K562 (cell line): Measurements from ENCODE around the gene B3GALNT2. TPM values are rescaled to one million over a fixed set of nuclear protein-coding genes. Genes with fewer than 3 reads are reported as not detected.

Experiments
- CBX5 ChIP-seq: IDR thresholded peaks from 2 replicates; pipeline ENCODE4 v1.6.1; 2014; ENCODE audit warnings: low read depth, borderline replicate concordance
- GATAD2A ChIP-seq: fragments of 450-650 bp; IDR thresholded peaks from 2 replicates; pipeline ENCODE4 v1.6.1; 2017
- HDGF ChIP-seq: fragments of 450-650 bp; IDR thresholded peaks from 2 replicates; pipeline ENCODE4 v1.6.1; 2016
- MTF1 ChIP-seq: fragments of 250-450 bp; sonication (Bioruptor Pico); IDR thresholded peaks from 2 replicates; pipeline ENCODE4 v1.9.0; 2021; ENCODE audit warnings: moderate library complexity, mild to moderate bottlenecking, inconsistent platforms, borderline replicate concordance
- NELFE ChIP-seq: IDR thresholded peaks from 2 replicates; pipeline ENCODE4 v1.6.1; 2011; ENCODE audit warnings: mild to moderate bottlenecking; ENCODE audit not compliant: insufficient read depth, insufficient read length
- PHF21A ChIP-seq: fragments of 450-650 bp; IDR thresholded peaks from 2 replicates; pipeline ENCODE4 v1.6.1; 2017; ENCODE audit warnings: low read depth, borderline replicate concordance
- POLR2G ChIP-seq: fragments of 200-400 bp; formaldehyde crosslinking; IDR thresholded peaks from 2 replicates; pipeline ENCODE4 v1.6.1; 2017; ENCODE audit warnings: low read depth, mild to moderate bottlenecking, antibody characterized with exemption, low read length, moderate library complexity
- RAD21 ChIP-seq, 2 experiments: fragments of 250-450 bp in 1 of 2; fragments of 450-650 bp in 1 of 2; sonication (Bioruptor Pico) in 1 of 2; formaldehyde crosslinking in 1 of 2; IDR thresholded peaks in 1 of 2; conservative IDR thresholded peaks in 1 of 2; 2 replicates each; pipeline versions ENCODE4 v1.4.0 to v1.8.0; 2020 to 2022; ENCODE audit warnings: mild to moderate bottlenecking in 2 of 2, moderate library complexity in 1 of 2
- RBM14 ChIP-seq: fragments of 200-400 bp; formaldehyde crosslinking; IDR thresholded peaks from 2 replicates; pipeline ENCODE4 v1.6.1; 2018; ENCODE audit warnings: low read depth, mild to moderate bottlenecking, low read length, moderate library complexity, borderline replicate concordance; ENCODE audit not compliant: insufficient read depth
- SMAD1 ChIP-seq: fragments of 150-350 bp; IDR thresholded peaks from 2 replicates; pipeline ENCODE4 v1.6.1; 2014; ENCODE audit warnings: low read length, low read depth; ENCODE audit not compliant: partially characterized antibody
- SMAD2 ChIP-seq: fragments of 150-350 bp; IDR thresholded peaks from 2 replicates; pipeline ENCODE4 v1.6.1; 2014; ENCODE audit warnings: low read depth, mild to moderate bottlenecking, low read length
- SREBF1 ChIP-seq: fragments of 150-350 bp; IDR thresholded peaks from 2 replicates; pipeline ENCODE4 v1.6.1; 2014; ENCODE audit warnings: antibody characterized with exemption, low read depth, low read length, borderline replicate concordance
- STAG1 ChIP-seq: sonication (generic); formaldehyde crosslinking; IDR thresholded peaks from 2 replicates; pipeline ENCODE4 v1.5.0; 2020; ENCODE audit warnings: missing genetic modification reagents, borderline replicate concordance
- TCF7 ChIP-seq: sonication (generic); IDR thresholded peaks from 2 replicates; pipeline ENCODE4 v1.6.1; 2016; ENCODE audit warnings: antibody characterized with exemption, borderline replicate concordance
- THRAP3 ChIP-seq: fragments of 450-650 bp; IDR thresholded peaks from 2 replicates; pipeline ENCODE4 v1.6.1; 2016; ENCODE audit warnings: mild to moderate bottlenecking, inconsistent platforms, borderline replicate concordance
- ZFP36 ChIP-seq: fragments of 150-350 bp; IDR thresholded peaks from 2 replicates; pipeline ENCODE4 v1.6.1; 2018; ENCODE audit warnings: low read length, low read depth; ENCODE audit not compliant: partially characterized antibody
- ZNF212 ChIP-seq: fragments of 450-650 bp; formaldehyde crosslinking; IDR thresholded peaks from 2 replicates; pipeline ENCODE4 v1.4.0; 2020; ENCODE audit warnings: mild to moderate bottlenecking
- ZNF24 ChIP-seq: fragments of 450-650 bp; IDR thresholded peaks from 2 replicates; pipeline ENCODE4 v1.6.1; 2016
- polyA plus RNA-seq, 8 experiments: library from polyadenylated mRNA; depleted of rRNA in 4 of 8; stranded (reverse) in 5 of 8; unstranded in 3 of 8; fragments of >200 nt; fragmentation: Nextera tagmentation in 2 of 8; fragmentation: Illumina TruSeq in 1 of 8; extraction: Ambion mirVana in 2 of 8; extraction: Trizol in 1 of 8; gene quantifications; 2 replicates each; pipeline versions ENCODE4 v1.2.1 to v1.2.3, GENCODE V29; 2011 to 2014; ENCODE audit warnings: inconsistent platforms in 1 of 8, missing spikeins in 1 of 8
- total RNA-seq, 7 experiments: library from RNA; depleted of rRNA in 6 of 7; stranded (reverse); fragments of >200 nt in 6 of 7; fragmentation: Illumina TruSeq in 2 of 7; extraction: Trizol in 2 of 7; gene quantifications; 2 replicates each; pipeline versions ENCODE4 v1.2.1 to v1.2.3, GENCODE V29; 2011 to 2021; ENCODE audit warnings: low replicate concordance in 1 of 7
- TF ChIP-seq, protein P1 (sequence below): fragments of 250-450 bp; sonication (Bioruptor Pico); IDR thresholded peaks from 2 replicates; pipeline ENCODE4 v1.5.0; 2021; ENCODE audit warnings: mild to moderate bottlenecking, borderline replicate concordance
- TF ChIP-seq, protein P2 (sequence below): fragments of 250-450 bp; sonication (Bioruptor Pico); IDR thresholded peaks from 2 replicates; pipeline ENCODE4 v1.8.0; 2022; ENCODE audit warnings: moderate library complexity, mild to moderate bottlenecking, inconsistent platforms
- TF ChIP-seq, protein P3 (sequence below): sonication (generic); formaldehyde crosslinking; IDR thresholded peaks from 2 replicates; pipeline ENCODE4 v1.9.0; 2022; ENCODE audit warnings: mild to moderate bottlenecking, missing genetic modification reagents
- TF ChIP-seq, protein P4 (sequence below), 3 experiments: IDR thresholded peaks in 2 of 3; conservative IDR thresholded peaks in 1 of 3; 2 replicates each; pipeline ENCODE4 v1.5.1; 2011 to 2012; ENCODE audit warnings: low read length in 3 of 3, mild to moderate bottlenecking in 3 of 3, control low read depth in 2 of 3, improper control_type of control experiment in 1 of 3, inconsistent platforms in 1 of 3, low read depth in 1 of 3, mixed read lengths in 1 of 3, moderate library complexity in 1 of 3; ENCODE audit not compliant: insufficient read depth in 2 of 3

B3GALNT2 gene
- total and polyA plus RNA-seq, 9 of the 15 experiments (the other 6 are each of a cell fraction or from before 2014, with no cell fraction given), result 2.0 to 31.7 (median 22.9) TPM

DNA sequence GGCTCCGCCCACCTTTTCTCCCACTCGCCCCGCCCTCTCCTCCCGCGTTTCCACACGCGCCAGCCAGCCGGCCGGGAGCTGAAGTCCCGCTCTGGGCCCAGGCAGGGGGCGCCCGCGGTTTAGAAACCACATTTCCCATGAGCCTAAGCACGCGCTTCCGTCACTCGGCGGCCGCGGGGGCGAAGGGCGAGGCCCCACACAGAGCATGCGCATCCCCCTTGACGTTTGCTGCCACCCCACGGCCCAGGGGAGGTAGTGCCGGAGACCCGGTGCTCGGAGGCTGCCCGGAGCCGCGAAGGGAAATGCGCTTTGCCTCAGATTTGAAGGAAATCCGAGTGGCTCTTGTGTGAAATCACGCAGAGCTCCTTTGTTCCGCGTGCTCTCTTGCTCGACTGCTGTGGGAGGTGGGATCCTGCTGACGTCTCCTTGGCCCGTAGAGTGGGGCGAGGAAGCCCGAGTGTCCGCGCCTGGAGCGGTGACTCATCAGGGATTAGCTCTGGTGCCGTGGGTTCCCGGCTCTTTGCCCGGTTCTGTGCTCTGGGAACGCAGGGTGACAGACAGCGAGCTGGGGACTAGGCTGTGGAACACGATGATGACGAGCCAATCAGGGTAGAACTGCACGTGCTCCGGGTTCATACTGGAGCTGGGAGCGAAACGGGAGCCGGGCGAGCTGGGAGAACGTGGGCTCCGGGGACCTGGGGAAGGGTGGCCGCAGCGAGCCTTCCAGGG is 406 bp upstream of the B3GALNT2 start (continued):
- TF ChIP-seq RAD21 (CRISPR knock-in tag; conservative IDR thresholded peaks at IDR 0.05 in 1 of 2, IDR thresholded peaks at IDR 0.05 in 1 of 2) (peak; percentile 50 to 57), ZNF212 (CRISPR knock-in tag) (0 out of 2 replicates have a peak, but pooled peaks have one; percentile 84), RBM14 (peak; percentile 87; the same call in 1 of the 2 replicates), HDGF (no peak), CBX5 (no peak), TCF7 (peak; percentile 69), MTF1 (CRISPR knock-in tag) (no peak), SMAD1 (no peak), POLR2G (peak; percentile 95), NELFE (no peak), PHF21A (peak; percentile 46; the same call in 1 of the 2 replicates), ZNF24 (no peak), ZFP36 (no peak), THRAP3 (no peak), STAG1 (CRISPR knock-in tag) (no peak; the same call in 1 of the 2 replicates), SREBF1 (no peak), SMAD2 (no peak), GATAD2A (peak; percentile 15)
- TF ChIP-seq, protein P1, sequence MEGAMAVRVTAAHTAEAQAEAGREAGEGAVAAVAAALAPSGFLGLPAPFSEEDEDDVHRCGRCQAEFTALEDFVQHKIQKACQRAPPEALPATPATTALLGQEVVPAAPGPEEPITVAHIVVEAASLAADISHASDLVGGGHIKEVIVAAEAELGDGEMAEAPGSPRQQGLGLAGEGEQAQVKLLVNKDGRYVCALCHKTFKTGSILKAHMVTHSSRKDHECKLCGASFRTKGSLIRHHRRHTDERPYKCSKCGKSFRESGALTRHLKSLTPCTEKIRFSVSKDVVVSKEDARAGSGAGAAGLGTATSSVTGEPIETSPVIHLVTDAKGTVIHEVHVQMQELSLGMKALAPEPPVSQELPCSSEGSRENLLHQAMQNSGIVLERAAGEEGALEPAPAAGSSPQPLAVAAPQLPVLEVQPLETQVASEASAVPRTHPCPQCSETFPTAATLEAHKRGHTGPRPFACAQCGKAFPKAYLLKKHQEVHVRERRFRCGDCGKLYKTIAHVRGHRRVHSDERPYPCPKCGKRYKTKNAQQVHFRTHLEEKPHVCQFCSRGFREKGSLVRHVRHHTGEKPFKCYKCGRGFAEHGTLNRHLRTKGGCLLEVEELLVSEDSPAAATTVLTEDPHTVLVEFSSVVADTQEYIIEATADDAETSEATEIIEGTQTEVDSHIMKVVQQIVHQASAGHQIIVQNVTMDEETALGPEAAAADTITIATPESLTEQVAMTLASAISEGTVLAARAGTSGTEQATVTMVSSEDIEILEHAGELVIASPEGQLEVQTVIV (CRISPR knock-in tag), result no peak; the same call in 1 of the 2 replicates
- TF ChIP-seq, protein P2, sequence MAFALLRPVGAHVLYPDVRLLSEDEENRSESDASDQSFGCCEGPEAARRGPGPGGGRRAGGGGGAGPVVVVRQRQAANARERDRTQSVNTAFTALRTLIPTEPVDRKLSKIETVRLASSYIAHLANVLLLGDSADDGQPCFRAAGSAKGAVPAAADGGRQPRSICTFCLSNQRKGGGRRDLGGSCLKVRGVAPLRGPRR, result no peak
- TF ChIP-seq, protein P3, sequence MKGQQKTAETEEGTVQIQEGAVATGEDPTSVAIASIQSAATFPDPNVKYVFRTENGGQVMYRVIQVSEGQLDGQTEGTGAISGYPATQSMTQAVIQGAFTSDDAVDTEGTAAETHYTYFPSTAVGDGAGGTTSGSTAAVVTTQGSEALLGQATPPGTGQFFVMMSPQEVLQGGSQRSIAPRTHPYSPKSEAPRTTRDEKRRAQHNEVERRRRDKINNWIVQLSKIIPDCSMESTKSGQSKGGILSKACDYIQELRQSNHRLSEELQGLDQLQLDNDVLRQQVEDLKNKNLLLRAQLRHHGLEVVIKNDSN (CRISPR knock-in tag), result peak; percentile 61; the same call in 1 of the 2 replicates
- TF ChIP-seq, protein P4, sequence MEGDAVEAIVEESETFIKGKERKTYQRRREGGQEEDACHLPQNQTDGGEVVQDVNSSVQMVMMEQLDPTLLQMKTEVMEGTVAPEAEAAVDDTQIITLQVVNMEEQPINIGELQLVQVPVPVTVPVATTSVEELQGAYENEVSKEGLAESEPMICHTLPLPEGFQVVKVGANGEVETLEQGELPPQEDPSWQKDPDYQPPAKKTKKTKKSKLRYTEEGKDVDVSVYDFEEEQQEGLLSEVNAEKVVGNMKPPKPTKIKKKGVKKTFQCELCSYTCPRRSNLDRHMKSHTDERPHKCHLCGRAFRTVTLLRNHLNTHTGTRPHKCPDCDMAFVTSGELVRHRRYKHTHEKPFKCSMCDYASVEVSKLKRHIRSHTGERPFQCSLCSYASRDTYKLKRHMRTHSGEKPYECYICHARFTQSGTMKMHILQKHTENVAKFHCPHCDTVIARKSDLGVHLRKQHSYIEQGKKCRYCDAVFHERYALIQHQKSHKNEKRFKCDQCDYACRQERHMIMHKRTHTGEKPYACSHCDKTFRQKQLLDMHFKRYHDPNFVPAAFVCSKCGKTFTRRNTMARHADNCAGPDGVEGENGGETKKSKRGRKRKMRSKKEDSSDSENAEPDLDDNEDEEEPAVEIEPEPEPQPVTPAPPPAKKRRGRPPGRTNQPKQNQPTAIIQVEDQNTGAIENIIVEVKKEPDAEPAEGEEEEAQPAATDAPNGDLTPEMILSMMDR (IDR thresholded peaks at IDR 0.05 in 2 of 3, conservative IDR thresholded peaks at IDR 0.05 in 1 of 3; ENCODE audit: insufficient read depth in 2 of 3, low read depth in 1 of 3, low read length in 3 of 3), result peak; percentile 90 to 97 (median 91)
